Hippocampal formation (tissue), 2 donors: ENCODE data around the gene WDR45B.

Experiments
- DNase-seq, 2 donors: peaks; one replicate each; lab custom pipeline; 2025; lab: John Stamatoyannopoulos, UW

Gene WDR45B

GRCh38 chr17:82677353-82677925, 29.2 kb upstream of the WDR45B start:
- DNase-seq: no peak

- DNase-seq: no peak
Measured at GRCh38 chr17:82675476-82676245, 27.4 kb upstream of the WDR45B start.

- peak; percentile 68 to 92 for DNase-seq
Measured at GRCh38 chr17:82674656-82675475, 26.6 kb upstream of the WDR45B start.

GRCh38 chr17:82670661-82671450, 22.6 kb upstream of the WDR45B start:
- DNase-seq: no peak

- DNase-seq: peak; percentile 78 to 80
Measured at GRCh38 chr17:82668631-82669099, 20.4 kb upstream of the WDR45B start.

GRCh38 chr17:82668024-82668630, 19.9 kb upstream of the WDR45B start:
- DNase-seq: no peak

- no peak for DNase-seq
Measured at GRCh38 chr17:82667668-82668000, 19.4 kb upstream of the WDR45B start.

GRCh38 chr17:82666931-82667667, 18.9 kb upstream of the WDR45B start:
- no peak for DNase-seq

GRCh38 chr17:82665891-82666290, 17.6 kb upstream of the WDR45B start:
- no peak for DNase-seq

GRCh38 chr17:82665217-82665616, 17.0 kb upstream of the WDR45B start:
- no peak for DNase-seq

GRCh38 chr17:82664701-82665182, 16.5 kb upstream of the WDR45B start:
- peak in 1 of 2 donors; percentile 20 for DNase-seq

- no peak for DNase-seq
Measured at GRCh38 chr17:82664276-82664575, 16.0 kb upstream of the WDR45B start.

- DNase-seq: no peak
Measured at GRCh38 chr17:82663381-82664275, 15.4 kb upstream of the WDR45B start.

GRCh38 chr17:82662711-82663261, 14.5 kb upstream of the WDR45B start:
- DNase-seq: no peak

GRCh38 chr17:82661717-82662683, 13.8 kb upstream of the WDR45B start:
- DNase-seq: no peak

- DNase-seq: no peak
Measured at GRCh38 chr17:82659886-82660285, 11.6 kb upstream of the WDR45B start.

GRCh38 chr17:82658796-82659452, 10.7 kb upstream of the WDR45B start:
- DNase-seq: no peak

GRCh38 chr17:82658331-82658730, 10.1 kb upstream of the WDR45B start:
- DNase-seq: no peak
